Loucy (cell line): Measurements from ENCODE around the gene EPB41L5.

Experiments
- H2AFZ ChIP-seq: fragments of 200-600 bp; sonication (generic); 2 replicates; pipeline ENCODE4 v1.6.0; 2016; ENCODE audit warnings: antibody characterized with exemption, mild to moderate bottlenecking, low read length, moderate library complexity
- H3F3A ChIP-seq: fragments of 200-600 bp; 2 replicates; pipeline ENCODE4 v1.6.0; 2016; ENCODE audit warnings: antibody characterized with exemption, low read depth, mild to moderate bottlenecking
- H3K27me3 ChIP-seq: fragments of 200-600 bp; sonication (generic); 2 replicates; pipeline ENCODE4 v1.6.1; 2014; ENCODE audit warnings: low read length, mild to moderate bottlenecking; ENCODE audit not compliant: insufficient read depth, poor library complexity, severe bottlenecking
- H3K36me3 ChIP-seq: fragments of 200-600 bp; sonication (generic); 2 replicates; pipeline ENCODE4 v1.6.1; 2016; ENCODE audit warnings: low read length; ENCODE audit not compliant: insufficient read depth
- H3K4me1 ChIP-seq: fragments of 200-600 bp; sonication (generic); 2 replicates; pipeline ENCODE4 v1.5.1; 2014; ENCODE audit warnings: low read length, mild to moderate bottlenecking; ENCODE audit not compliant: insufficient read depth, poor library complexity, severe bottlenecking
- H3K4me2 ChIP-seq: fragments of 200-600 bp; sonication (generic); 2 replicates; pipeline ENCODE4 v1.6.0; 2014; ENCODE audit warnings: antibody characterized with exemption, low read length, low read depth, mild to moderate bottlenecking; ENCODE audit not compliant: poor library complexity, severe bottlenecking
- H3K4me3 ChIP-seq: fragments of 200-600 bp; sonication (generic); 2 replicates; pipeline ENCODE4 v1.5.1; 2014; ENCODE audit warnings: low read length, mild to moderate bottlenecking, mixed read lengths; ENCODE audit not compliant: poor library complexity, severe bottlenecking
- H3K79me2 ChIP-seq: fragments of 200-600 bp; sonication (generic); 2 replicates; pipeline ENCODE4 v1.6.1; 2014; ENCODE audit warnings: low read length; ENCODE audit not compliant: insufficient read depth
- H3K9ac ChIP-seq: fragments of 200-600 bp; sonication (generic); 2 replicates; pipeline ENCODE4 v1.6.0; 2014; ENCODE audit warnings: mild to moderate bottlenecking, low read depth, low read length, moderate library complexity; ENCODE audit not compliant: poor library complexity, severe bottlenecking
- H3K9me2 ChIP-seq: fragments of 200-600 bp; sonication (generic); replicated peaks from 2 replicates; pipeline ENCODE4 v1.6.1; 2016; ENCODE audit warnings: low read depth, low read length, mixed read lengths
- H3K9me3 ChIP-seq: fragments of 200-600 bp; sonication (generic); 2 replicates; pipeline ENCODE4 v1.6.1; 2014; ENCODE audit warnings: mild to moderate bottlenecking, antibody characterized with exemption, low read length, low read depth; ENCODE audit not compliant: insufficient read depth
- H4K20me1 ChIP-seq: fragments of 200-600 bp; sonication (generic); 2 replicates; pipeline ENCODE4 v1.6.0; 2014; ENCODE audit warnings: antibody characterized with exemption, low read length, mild to moderate bottlenecking; ENCODE audit not compliant: insufficient read depth, poor library complexity, severe bottlenecking
- EZH2phosphoT487 ChIP-seq: fragments of 200-600 bp; IDR thresholded peaks from 2 replicates; pipeline ENCODE4 v1.6.1; 2018; ENCODE audit warnings: antibody characterized with exemption, mild to moderate bottlenecking, moderate library complexity, borderline replicate concordance
- TF ChIP-seq, protein P1 (sequence below): fragments of 200-600 bp; sonication (generic); conservative IDR thresholded peaks from 2 replicates; pipeline ENCODE4 v1.5.1; 2014; ENCODE audit warnings: mild to moderate bottlenecking, antibody characterized with exemption, low read length

EPB41L5 gene

GRCh38 chr2:120182019-120182560 lies 169.2 kb downstream of the EPB41L5 start:
- no peaks in the 10 kb centered on the region; the same call in 1 of the 2 replicates for H3K79me2 ChIP-seq
- H3K9ac ChIP-seq, result peak overlapping the region; percentile 28
- H3K9me2 ChIP-seq, result no peaks in the 10 kb centered on the region
- H2AFZ ChIP-seq, result peak overlapping the region; percentile 85
- no peaks in the 10 kb centered on the region for H3K36me3 ChIP-seq
- H3K4me3 ChIP-seq, result no peak overlapping the region
- no peaks in the 10 kb centered on the region for H4K20me1 ChIP-seq
- H3F3A ChIP-seq, result no peaks in the 10 kb centered on the region
- TF ChIP-seq EZH2phosphoT487, result no peak
- TF ChIP-seq, protein P1, sequence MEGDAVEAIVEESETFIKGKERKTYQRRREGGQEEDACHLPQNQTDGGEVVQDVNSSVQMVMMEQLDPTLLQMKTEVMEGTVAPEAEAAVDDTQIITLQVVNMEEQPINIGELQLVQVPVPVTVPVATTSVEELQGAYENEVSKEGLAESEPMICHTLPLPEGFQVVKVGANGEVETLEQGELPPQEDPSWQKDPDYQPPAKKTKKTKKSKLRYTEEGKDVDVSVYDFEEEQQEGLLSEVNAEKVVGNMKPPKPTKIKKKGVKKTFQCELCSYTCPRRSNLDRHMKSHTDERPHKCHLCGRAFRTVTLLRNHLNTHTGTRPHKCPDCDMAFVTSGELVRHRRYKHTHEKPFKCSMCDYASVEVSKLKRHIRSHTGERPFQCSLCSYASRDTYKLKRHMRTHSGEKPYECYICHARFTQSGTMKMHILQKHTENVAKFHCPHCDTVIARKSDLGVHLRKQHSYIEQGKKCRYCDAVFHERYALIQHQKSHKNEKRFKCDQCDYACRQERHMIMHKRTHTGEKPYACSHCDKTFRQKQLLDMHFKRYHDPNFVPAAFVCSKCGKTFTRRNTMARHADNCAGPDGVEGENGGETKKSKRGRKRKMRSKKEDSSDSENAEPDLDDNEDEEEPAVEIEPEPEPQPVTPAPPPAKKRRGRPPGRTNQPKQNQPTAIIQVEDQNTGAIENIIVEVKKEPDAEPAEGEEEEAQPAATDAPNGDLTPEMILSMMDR, result peak; percentile 49
- H3K27me3 ChIP-seq, result no peaks in the 10 kb centered on the region
- H3K9me3 ChIP-seq, result no peaks in the 10 kb centered on the region
- peak overlapping the region; percentile 50 for H3K4me2 ChIP-seq
- H3K4me1 ChIP-seq, result peaks cover 44% of the 10 kb centered on the region

GRCh38 chr2:120189189-120189588 lies 176.3 kb downstream of the EPB41L5 start:
- H2AFZ ChIP-seq, result no peak overlapping the region
- H3F3A ChIP-seq, result no peaks in the 10 kb centered on the region
- H3K9me3 ChIP-seq, result 0 out of 2 replicates have a peak, but pooled peaks cover 7% of the 10 kb centered on the region
- H4K20me1 ChIP-seq, result no peaks in the 10 kb centered on the region
- H3K4me2 ChIP-seq, result no peak overlapping the region
- no peaks in the 10 kb centered on the region for H3K79me2 ChIP-seq
- H3K4me1 ChIP-seq, result no peaks in the 10 kb centered on the region
- H3K9ac ChIP-seq, result no peak overlapping the region
- no peaks in the 10 kb centered on the region for H3K36me3 ChIP-seq
- no peaks in the 10 kb centered on the region for H3K27me3 ChIP-seq
- TF ChIP-seq EZH2phosphoT487, result no peak
- TF ChIP-seq, protein P1, result no peak
- no peak overlapping the region for H3K4me3 ChIP-seq
- H3K9me2 ChIP-seq, result no peaks in the 10 kb centered on the region

GRCh38 chr2:120192280-120192679 lies 179.4 kb downstream of the EPB41L5 start:
- Histone ChIP-seq H3F3A (no peaks in the 10 kb centered on the region), H3K4me3 (no peak overlapping the region), H3K9me3 (0 out of 2 replicates have a peak, but pooled peaks cover 7% of the 10 kb centered on the region), H3K9me2 (no peaks in the 10 kb centered on the region), H3K4me2 (no peak overlapping the region), H3K27me3 (no peaks in the 10 kb centered on the region), H3K79me2 (no peaks in the 10 kb centered on the region), H4K20me1 (no peaks in the 10 kb centered on the region), H2AFZ (no peak overlapping the region), H3K4me1 (no peaks in the 10 kb centered on the region), H3K9ac (no peak overlapping the region), H3K36me3 (no peaks in the 10 kb centered on the region)
- TF ChIP-seq, protein P1, result no peak
- TF ChIP-seq EZH2phosphoT487, result no peak
